IMR-90 (cell line): ENCODE results near the gene ACACA. TPM values are rescaled to one million over a fixed set of nuclear protein-coding genes. Genes with fewer than 3 reads are reported as not detected.
A peak's percentile ranks its signal among the peaks of the same experiment; 100 is the strongest.

Experiments
- ATAC-seq: fragments of 200-7000 bp; cut with Tn5 transposase; 2 replicates; pipeline ENCODE4 v1.9.1; 2020; ENCODE audit warnings: low read depth, mild to moderate bottlenecking, moderate library complexity
- BruUV-seq: library from RNA; stranded (reverse); fragments of 400-500 nt; replicated peaks from 2 replicates; lab custom pipeline; 2021; lab: Mats Ljungman, UMichigan
- CTCF ChIA-PET: fragments of 300-600 bp; formaldehyde crosslinking; extraction: SDS; loops from one replicate; lab custom pipeline; 2021; ENCODE audit warnings: antibody characterized with exemption; lab: Yijun Ruan, JAX
- POLR2A ChIA-PET: fragments of 300-600 bp; sonication (Branson Sonifier 250); formaldehyde crosslinking; loops from one replicate; lab custom pipeline; 2022; ENCODE audit warnings: antibody characterized with exemption; ENCODE audit not compliant: unreplicated experiment; lab: Charles Lee
- DNase-seq: peaks from one replicate; pipeline ENCODE4 v3.0.0; 2013
- H2AFZ ChIP-seq: replicated peaks from 2 replicates; pipeline ENCODE3; 2013; ENCODE audit warnings: low read length, mild to moderate bottlenecking; ENCODE audit not compliant: poor library complexity
- H2AK5ac ChIP-seq: 2 replicates; pipeline ENCODE4 v1.6.1; 2013; ENCODE audit warnings: low read depth, low read length, inconsistent platforms
- H2AK9ac ChIP-seq: replicated peaks from 2 replicates; pipeline ENCODE3; 2013; ENCODE audit warnings: mild to moderate bottlenecking, low read depth, low read length, moderate library complexity; ENCODE audit not compliant: poor library complexity
- H2BK120ac ChIP-seq: 2 replicates; pipeline ENCODE4 v1.6.1; 2013; ENCODE audit warnings: low read depth, low read length, inconsistent platforms
- H2BK15ac ChIP-seq: 3 replicates; pipeline ENCODE4 v1.6.1; 2013; ENCODE audit warnings: low read depth, low read length, inconsistent platforms
- H2BK20ac ChIP-seq: 2 replicates; pipeline ENCODE4 v1.6.1; 2013; ENCODE audit warnings: low read depth, mild to moderate bottlenecking, inconsistent platforms, low read length, moderate library complexity
- H2BK5ac ChIP-seq: 2 replicates; pipeline ENCODE4 v1.6.1; 2013; ENCODE audit warnings: mild to moderate bottlenecking, low read depth, low read length, inconsistent platforms; ENCODE audit not compliant: poor library complexity, severe bottlenecking
- H3K14ac ChIP-seq: replicated peaks from 2 replicates; pipeline ENCODE4 v1.6.1; 2013; ENCODE audit warnings: low read depth, low read length, inconsistent platforms
- H3K18ac ChIP-seq: 2 replicates; pipeline ENCODE4 v1.6.1; 2013; ENCODE audit warnings: low read depth, low read length, control low read depth
- H3K23ac ChIP-seq: 2 replicates; pipeline ENCODE4 v1.6.1; 2013; ENCODE audit warnings: low read depth, low read length, inconsistent platforms
- H3K27ac ChIP-seq: 2 replicates; pipeline ENCODE4 v1.5.1; 2013; ENCODE audit warnings: mild to moderate bottlenecking, control low read depth, low read length; ENCODE audit not compliant: insufficient read depth
- H3K27me3 ChIP-seq: 2 replicates; pipeline ENCODE4 v1.6.1; 2013; ENCODE audit warnings: low read length; ENCODE audit not compliant: control insufficient read depth, insufficient read depth
- H3K36me3 ChIP-seq: 2 replicates; pipeline ENCODE4 v1.6.1; 2013; ENCODE audit warnings: low read length, mixed read lengths; ENCODE audit not compliant: control insufficient read depth, insufficient read depth
- H3K4ac ChIP-seq: 2 replicates; pipeline ENCODE4 v1.6.1; 2013; ENCODE audit warnings: low read depth, low read length, inconsistent platforms
- H3K4me1 ChIP-seq: 2 replicates; pipeline ENCODE4 v1.6.1; 2013; ENCODE audit warnings: low read length, mixed read lengths; ENCODE audit not compliant: control insufficient read depth, insufficient read depth
- H3K4me2 ChIP-seq: 2 replicates; pipeline ENCODE4 v1.6.1; 2013; ENCODE audit warnings: low read depth, mild to moderate bottlenecking, control low read depth, low read length, moderate library complexity
- H3K4me3 ChIP-seq: 2 replicates; pipeline ENCODE4 v1.5.1; 2013; ENCODE audit warnings: low read depth, mild to moderate bottlenecking, control low read depth, low read length, moderate library complexity; ENCODE audit not compliant: insufficient read depth
- H3K56ac ChIP-seq: 2 replicates; pipeline ENCODE4 v1.6.1; 2013; ENCODE audit warnings: low read length, inconsistent platforms; ENCODE audit not compliant: insufficient read depth; ENCODE audit errors: extremely low read depth
- H3K79me1 ChIP-seq, 2 experiments: 2 replicates each; pipeline ENCODE4 v1.6.1; 2013; ENCODE audit warnings: low read length in 2 of 2, inconsistent platforms in 1 of 2, low read depth in 1 of 2
- H3K9ac ChIP-seq: 2 replicates; pipeline ENCODE4 v1.6.1; 2013; ENCODE audit warnings: low read depth, low read length, control low read depth
- H3K9me1 ChIP-seq: 2 replicates; pipeline ENCODE4 v1.6.1; 2013; ENCODE audit warnings: low read length, inconsistent platforms; ENCODE audit not compliant: insufficient read depth
- H3K9me3 ChIP-seq: 2 replicates; pipeline ENCODE4 v1.6.1; 2013; ENCODE audit warnings: low read length; ENCODE audit not compliant: control insufficient read depth, insufficient read depth
- H4K20me1 ChIP-seq: 2 replicates; pipeline ENCODE4 v1.6.1; 2013; ENCODE audit warnings: low read length, inconsistent platforms; ENCODE audit not compliant: insufficient read depth
- H4K5ac ChIP-seq: 2 replicates; pipeline ENCODE4 v1.6.1; 2013; ENCODE audit warnings: mild to moderate bottlenecking, low read depth, low read length, control low read depth
- H4K8ac ChIP-seq, 2 experiments: 2 replicates each; pipeline ENCODE4 v1.6.1; 2013; ENCODE audit warnings: low read depth in 2 of 2, low read length in 2 of 2, control low read depth in 1 of 2, inconsistent platforms in 1 of 2
- H4K91ac ChIP-seq: 2 replicates; pipeline ENCODE4 v1.6.1; 2013; ENCODE audit warnings: low read depth, low read length, inconsistent platforms; ENCODE audit not compliant: insufficient read depth
- BHLHE40 ChIP-seq: fragments of 150-350 bp; IDR thresholded peaks from 2 replicates; pipeline ENCODE4 v1.6.1; 2016; ENCODE audit warnings: mild to moderate bottlenecking, low read depth, low read length
- WGBS, 2 experiments: methylation state at CpG; one replicate each; pipeline versions ENCODE4 v1.1.5 to v1.1.7; 2013; ENCODE audit warnings: missing lambda C conversion rate in 2 of 2; ENCODE audit not compliant: insufficient read length in 1 of 2; ENCODE audit errors: extremely low coverage in 2 of 2; 5-methylcytosine and 5-hydroxymethylcytosine counted together
- dilution Hi-C: fragments of 300-500 bp; cut with HindIII; formaldehyde crosslinking; loops from one replicate; pipeline ENCODE4 v1.14.3; 2018; ENCODE audit warnings: low sequenced_read_pairs; ENCODE audit not compliant: unreplicated experiment
- in situ Hi-C: fragments of 300-500 bp; cut with MboI; formaldehyde crosslinking; loops from 3 replicates; pipeline ENCODE4 v1.14.3; 2019; ENCODE audit warnings: low sequenced_read_pairs, inconsistent platforms, mixed read lengths
- intact Hi-C: fragments of 100-400 bp; cut with micrococcal nuclease; formaldehyde crosslinking; loops from 2 replicates; pipeline ENCODE4 v1.10.0; 2022
- polyA plus RNA-seq, 3 experiments: library from polyadenylated mRNA; depleted of rRNA; stranded (reverse); fragments of >200 nt; gene quantifications; 2 replicates each; pipeline ENCODE4 v1.2.3, GENCODE V29; 2012; ENCODE audit warnings: low replicate concordance in 1 of 3
- total RNA-seq: library from RNA; depleted of rRNA; stranded (reverse); fragments of >200 nt; gene quantifications from 2 replicates; pipeline ENCODE4 v1.2.3, GENCODE V29; 2012

Gene ACACA
- total and polyA plus RNA-seq, 2 of the 4 experiments (the other 2 are of a cell fraction), result 21.3 to 39.1 TPM

DNA sequence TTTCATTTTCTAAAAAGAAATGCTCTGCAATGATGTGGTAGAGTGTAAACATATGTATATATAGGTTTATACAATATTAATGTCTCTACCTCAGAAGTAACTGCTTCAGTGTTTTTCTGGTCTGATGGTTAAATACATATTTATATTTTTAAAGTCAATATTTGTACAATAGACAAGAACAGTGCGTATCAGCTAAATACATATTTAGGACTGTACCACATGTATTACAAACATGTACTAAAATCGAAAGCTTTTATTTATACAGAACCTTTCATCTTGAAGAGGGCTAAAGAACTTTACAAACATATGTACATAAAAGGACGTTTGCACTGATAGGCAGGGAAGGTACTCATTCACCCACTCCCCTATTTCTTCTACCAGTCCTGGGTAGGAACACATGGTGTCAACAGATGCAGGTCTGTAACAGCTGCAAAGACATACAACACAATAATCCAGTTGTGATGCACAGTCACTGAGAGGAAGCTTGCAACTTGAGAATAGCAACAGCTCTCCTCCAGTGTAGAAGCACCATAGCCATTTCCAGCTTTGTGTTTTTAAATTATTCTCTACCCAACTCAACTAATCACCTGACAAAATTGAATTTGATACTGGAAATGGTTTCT lies 237.8 kb downstream of the ACACA start:
- H4K8ac ChIP-seq, result no peak overlapping the region
- no peak overlapping the region for H2AK5ac ChIP-seq
- no peaks in the 10 kb centered on the region for H3K27me3 ChIP-seq
- dilution Hi-C loops (no loop called here), intact Hi-C loops (no loop called here), in situ Hi-C loops (no loop called here)
- H3K9me1 ChIP-seq, result peaks cover 2% of the 10 kb centered on the region; the same call in 1 of the 2 replicates
- no peaks in the 10 kb centered on the region; a peak in 1 of 4 replicates for H3K79me1 ChIP-seq
- H3K27ac ChIP-seq, result no peak overlapping the region
- no peak overlapping the region for H3K9ac ChIP-seq
- CTCF ChIA-PET, result interaction anchor here (0.6 kb wide), 1 partner anchor 42 kb away, joined by 3 read pairs; no protein-coding TSS in a partner anchor
- H3K4me3 ChIP-seq, result no peak overlapping the region
- no peaks in the 10 kb centered on the region for H3K9me3 ChIP-seq
- H2BK5ac ChIP-seq, result no peak overlapping the region
- H2BK15ac ChIP-seq, result no peak overlapping the region
- ATAC-seq (no peak), DNase-seq (no peak)
- no peak overlapping the region for H3K56ac ChIP-seq
- no peaks in the 10 kb centered on the region for H4K20me1 ChIP-seq
- no peak overlapping the region for H3K14ac ChIP-seq
- WGBS, 2 experiments, result no CpG with 5 or more reads among the region's 3 CpGs
- no peak overlapping the region for H2AFZ ChIP-seq
- POLR2A ChIA-PET, result no interaction called here
- H3K4ac ChIP-seq, result no peak overlapping the region
- no peak for TF ChIP-seq BHLHE40
- H3K18ac ChIP-seq, result no peak overlapping the region
- H3K36me3 ChIP-seq, result no peaks in the 10 kb centered on the region
- H2BK120ac ChIP-seq, result no peak overlapping the region
- no peak overlapping the region for H2AK9ac ChIP-seq
- no peak overlapping the region for H4K5ac ChIP-seq
- H3K4me2 ChIP-seq, result no peak overlapping the region; the same call in 1 of the 2 replicates
- BruUV-seq, result no TSS peak
- no peak overlapping the region for H2BK20ac ChIP-seq
- no peaks in the 10 kb centered on the region for H3K4me1 ChIP-seq
- H3K23ac ChIP-seq, result peak overlapping the region; percentile 42; the same call in 1 of the 2 replicates
- H4K91ac ChIP-seq, result no peak overlapping the region
